Stimulated activated CD8-positive, alpha-beta memory T cell treated with anti-CD3 and anti-CD28 coated beads, Interleukin-7, amount 100 ng/mL, for 4 hours (primary cell): ENCODE measurements around the gene ATP5F1C.
"Not testable (repeated sequence)": the region's sequence is repeated elsewhere in the genome, so short reads cannot be mapped to it uniquely, and the experiment has no call there.

ENCODE experiments used
- DNase-seq, 2 donors: peaks; one replicate each; pipeline ENCODE4 v3.0.0-alpha.2; 2020; ENCODE audit warnings: low read depth in 2 of 2

ATP5F1C gene

DNA sequence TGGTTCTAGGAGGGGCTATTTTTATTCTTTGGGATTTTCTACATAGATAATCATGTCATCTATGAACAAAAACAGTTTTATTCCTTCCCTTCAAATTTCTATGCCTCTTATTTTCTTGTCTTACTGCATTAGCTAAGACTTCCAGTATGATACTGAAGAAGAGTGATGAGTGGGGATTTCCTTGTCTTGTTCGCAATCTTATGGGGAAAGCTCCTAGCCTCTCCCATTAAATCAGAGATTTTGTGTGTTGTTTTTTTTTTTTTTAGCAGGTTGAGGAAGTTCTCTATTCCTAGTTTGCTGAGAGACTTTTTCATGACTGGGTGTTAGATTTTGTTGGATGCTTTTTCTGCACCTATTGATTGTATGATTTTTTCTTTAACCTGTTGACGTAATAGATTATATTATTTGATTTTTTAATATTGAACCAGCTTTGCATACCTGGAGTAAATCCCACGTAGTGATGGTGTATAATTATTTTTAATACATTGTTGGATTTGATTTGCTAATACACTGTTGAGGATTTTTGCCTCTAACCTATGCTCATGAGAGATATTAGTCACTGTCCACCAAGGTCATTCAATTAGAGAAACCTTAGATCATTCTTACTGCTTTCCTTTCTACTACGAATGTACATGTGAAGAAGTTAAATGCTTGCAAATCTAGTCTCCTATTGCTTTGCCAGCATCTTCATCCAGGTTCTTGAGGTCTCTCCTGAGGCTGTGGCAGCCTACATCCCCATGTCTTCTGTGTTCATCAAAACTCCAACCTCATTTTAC, 6.5 kb downstream of the ATP5F1C start:
- no peak for DNase-seq

DNA sequence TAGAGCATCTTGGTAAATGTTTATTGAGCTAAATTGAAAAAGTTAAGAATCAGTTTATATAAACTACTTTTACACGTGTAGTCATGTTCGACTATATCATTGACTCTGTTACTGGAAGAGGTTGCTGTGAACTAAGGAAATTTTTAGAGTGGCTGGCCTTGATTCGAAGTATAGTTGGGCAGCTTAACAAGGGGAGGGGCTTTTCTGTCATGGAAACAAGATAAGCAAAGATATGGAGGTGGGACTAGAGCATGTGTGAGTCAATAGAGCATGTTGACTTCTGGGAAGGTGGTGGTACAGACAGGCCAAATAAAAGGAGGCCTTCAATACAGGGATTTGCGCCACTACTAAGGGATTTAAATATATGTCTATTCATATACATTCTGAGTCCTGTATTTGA, 7.6 kb downstream of the ATP5F1C start:
- no peak for DNase-seq

DNA sequence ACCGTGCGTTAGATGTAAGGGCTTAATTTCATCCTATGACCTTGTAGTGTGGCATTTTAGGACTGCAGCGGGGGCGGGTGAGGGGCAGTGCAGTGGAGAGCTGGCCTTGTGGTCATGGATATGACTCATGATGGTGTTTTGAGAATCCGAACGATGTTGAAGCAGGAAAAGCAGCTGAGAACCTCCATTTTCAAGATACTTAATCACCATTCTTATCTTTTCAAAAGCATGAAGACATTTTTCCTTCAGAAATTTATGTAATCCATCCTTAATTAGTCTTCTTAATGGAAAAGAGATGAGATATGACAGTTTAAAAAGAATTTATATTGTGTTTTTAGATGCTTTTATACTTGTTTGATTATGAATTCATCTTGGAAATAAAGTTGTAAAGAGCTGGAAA, 9.6 kb downstream of the ATP5F1C start:
- no peak for DNase-seq

DNA sequence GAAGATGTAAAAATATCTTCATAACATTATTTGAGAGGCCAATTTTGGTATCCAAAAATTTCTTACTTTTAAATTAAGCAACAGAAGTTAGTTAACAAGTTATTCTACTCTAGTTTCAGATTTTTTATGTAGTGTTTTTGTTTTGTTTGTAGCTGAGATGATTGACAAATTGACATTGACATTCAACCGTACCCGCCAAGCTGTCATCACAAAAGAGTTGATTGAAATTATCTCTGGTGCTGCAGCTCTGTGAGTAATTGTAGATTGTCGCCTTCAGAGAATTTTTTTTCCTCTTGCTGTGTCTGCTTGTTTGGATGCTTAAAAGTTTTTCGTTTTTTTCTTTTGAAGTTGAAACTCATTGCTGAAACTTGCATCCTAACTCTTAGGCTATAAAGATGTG, 14.6 kb downstream of the ATP5F1C start:
- DNase-seq: no peak

DNA sequence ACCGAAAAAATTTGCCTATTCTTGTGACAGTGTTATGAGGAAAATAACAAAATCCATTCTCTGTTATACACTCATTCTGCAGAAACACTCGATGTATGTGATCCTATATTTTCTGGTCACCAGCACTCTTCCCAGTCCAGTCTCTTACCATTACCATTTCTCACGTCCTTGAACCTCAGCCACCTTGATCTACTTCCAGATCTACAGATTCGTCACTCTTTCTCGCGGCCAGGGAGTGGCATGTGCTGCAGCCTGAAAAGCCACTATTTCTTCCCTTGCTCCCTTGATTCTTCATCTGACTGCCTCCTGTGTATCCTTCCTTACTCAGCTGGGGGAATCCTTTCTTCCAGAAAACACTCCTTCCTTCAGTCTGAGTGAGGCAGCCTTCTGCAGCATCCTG, 16.2 kb downstream of the ATP5F1C start:
- DNase-seq: no peak

DNA sequence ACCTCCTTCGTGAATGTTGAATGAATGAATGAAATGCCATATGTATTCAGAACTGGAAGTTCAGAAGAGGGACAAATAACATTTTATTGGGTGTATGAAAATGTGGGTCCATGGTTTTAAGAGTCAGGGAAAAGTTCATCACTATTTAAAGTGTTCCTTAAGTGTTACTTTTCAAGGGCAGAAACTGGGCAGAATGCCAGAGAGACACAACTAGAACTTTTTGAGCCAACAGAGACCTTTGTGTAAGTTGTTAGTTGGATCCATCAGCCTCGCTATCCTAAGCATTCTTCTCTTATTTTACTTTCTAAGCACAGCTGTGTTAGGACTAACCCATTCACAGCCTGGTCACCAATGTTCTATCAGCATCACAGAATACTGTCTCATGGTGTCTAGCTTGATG, 16.8 kb downstream of the ATP5F1C start:
- no peak for DNase-seq

DNA sequence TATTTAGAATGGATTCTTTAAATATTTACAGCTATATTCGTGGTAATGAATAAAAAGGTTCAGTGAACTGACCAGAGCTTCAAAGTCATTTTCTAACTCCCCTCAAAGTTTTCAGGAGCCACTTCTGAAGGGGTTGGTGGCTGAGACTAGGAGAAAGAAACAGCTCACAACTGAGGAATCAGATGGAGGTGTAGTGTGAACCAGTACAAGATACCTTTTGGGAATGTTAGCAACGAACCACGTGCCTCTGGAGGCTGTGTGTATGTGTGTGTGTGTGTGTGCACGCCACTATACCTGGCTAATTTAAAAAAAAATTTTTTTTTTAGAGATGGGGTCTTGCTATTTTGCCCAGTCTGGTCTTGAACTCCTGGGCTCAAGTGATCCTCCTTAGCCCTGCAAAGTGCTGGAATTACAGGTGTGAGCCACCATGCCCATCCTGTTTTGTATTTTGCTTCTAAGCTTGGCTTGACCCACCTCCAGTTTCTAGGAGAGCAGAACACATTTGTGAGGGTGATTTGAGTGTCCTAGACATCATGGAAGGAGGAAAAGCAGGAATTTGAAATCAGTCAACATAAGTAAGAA, 20.8 kb downstream of the ATP5F1C start:
- no peak for DNase-seq

DNA sequence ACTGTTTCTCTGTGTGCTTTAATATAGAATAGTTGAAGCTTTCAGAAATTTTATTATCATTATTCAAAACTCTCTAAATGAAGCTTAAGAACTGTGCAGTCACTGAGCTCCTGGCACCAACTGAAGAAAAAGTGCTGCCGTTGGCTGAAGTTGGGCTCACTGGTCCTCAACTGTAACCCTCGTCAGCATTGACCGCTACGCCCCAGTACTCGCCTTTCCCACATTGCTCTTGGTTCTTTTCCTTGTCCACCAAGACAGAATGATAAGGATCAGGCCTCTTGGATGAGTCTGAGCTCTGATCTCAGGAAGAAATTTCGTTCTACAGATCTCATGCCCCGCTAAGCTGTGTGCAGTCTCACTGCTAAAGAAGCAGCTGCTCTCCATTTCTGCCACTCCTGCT, 22.5 kb downstream of the ATP5F1C start:
- DNase-seq: no peak

DNA sequence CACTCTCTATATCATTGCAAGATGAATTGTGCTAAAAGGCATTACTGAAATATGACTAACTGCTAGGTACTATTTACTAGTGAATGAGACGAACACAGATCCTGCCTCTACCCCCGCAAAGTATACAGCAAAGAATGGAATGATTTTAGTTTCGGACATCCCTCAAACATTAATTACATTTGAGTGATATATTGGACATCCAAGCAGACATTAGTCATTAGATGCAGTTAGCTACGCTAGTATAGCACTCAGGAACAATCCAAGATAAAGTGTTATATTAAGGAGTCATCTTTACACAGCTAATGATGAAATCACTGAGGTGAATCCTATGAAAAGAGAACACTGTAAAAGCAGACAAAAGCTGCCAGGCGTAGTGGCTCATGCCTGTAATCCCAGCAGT, 23.0 kb downstream of the ATP5F1C start:
- DNase-seq: no peak

DNA sequence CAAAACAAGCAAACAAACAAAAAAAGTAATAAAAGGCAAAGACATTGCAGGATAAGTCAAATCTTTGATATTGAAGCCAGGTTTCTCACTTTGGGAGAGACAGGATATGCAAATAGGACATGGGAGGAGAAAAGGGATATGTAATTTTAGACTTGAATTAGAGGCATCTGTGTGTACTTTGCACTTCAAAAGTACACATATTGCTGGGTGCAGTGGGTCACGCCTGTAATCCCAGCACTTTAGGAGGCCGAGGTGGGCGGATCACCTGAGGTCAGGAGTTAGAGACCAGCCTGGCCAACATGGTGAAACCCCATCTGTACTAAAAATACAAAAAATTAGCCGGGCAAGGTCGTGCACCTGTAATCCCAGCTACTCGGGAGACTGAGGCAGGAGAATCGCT, 23.8 kb downstream of the ATP5F1C start:
- DNase-seq: not testable (repeated sequence)

DNA sequence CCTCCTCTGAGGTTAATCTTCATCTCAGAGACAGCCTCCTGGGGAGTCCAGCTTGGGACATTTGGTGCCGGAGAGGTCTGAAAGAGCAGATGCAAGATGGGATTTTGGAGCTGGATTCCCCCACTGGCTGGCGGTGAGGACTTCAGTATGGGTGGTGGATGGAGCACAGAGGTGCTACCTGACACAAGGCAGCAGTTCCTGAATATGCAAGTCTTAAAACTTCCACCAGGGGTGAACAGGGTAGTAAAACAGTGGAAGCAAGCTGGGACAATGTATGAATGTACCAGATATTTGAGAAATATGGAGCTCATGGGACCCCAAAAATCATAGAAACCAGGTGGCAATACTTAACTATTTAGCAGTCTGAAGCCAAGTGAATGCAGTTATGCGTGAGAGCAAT, 25.5 kb downstream of the ATP5F1C start:
- DNase-seq: no peak

DNA sequence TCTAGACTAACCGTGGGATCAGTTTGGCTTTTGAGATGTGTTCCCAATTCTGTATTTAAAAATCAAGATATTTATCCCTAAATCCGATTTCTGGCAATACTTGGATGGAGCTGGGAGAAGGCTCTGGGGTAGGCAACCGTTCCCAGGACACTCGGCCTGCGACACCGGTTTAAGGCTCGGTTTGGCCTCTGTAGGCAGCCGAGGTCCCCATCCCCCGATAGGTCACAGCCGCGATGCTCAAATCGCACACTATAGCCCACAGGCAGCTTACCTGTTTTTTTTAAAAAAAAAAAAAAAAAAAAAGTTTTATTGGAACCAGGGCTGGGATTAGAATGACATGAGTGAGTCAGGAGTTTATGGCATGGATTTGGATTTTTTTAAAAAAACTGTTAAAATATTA, 29.6 kb downstream of the ATP5F1C start:
- DNase-seq: no peak

DNA sequence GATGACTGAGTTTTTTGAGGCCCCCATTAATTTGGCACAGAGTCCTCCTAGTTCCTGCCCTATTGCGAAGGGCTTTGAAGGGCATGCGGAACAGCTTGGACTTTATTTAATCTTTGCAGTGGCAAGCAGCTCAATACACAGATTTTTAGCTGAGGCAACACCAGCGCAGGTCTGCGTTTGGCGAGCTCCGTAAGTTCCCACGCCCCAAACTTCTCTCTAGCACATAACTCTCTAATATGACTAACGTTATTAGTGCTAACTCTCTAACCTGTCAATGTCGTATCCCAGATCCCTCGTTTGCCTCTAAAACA, 30.0 kb downstream of the ATP5F1C start:
- no peak for DNase-seq

DNA sequence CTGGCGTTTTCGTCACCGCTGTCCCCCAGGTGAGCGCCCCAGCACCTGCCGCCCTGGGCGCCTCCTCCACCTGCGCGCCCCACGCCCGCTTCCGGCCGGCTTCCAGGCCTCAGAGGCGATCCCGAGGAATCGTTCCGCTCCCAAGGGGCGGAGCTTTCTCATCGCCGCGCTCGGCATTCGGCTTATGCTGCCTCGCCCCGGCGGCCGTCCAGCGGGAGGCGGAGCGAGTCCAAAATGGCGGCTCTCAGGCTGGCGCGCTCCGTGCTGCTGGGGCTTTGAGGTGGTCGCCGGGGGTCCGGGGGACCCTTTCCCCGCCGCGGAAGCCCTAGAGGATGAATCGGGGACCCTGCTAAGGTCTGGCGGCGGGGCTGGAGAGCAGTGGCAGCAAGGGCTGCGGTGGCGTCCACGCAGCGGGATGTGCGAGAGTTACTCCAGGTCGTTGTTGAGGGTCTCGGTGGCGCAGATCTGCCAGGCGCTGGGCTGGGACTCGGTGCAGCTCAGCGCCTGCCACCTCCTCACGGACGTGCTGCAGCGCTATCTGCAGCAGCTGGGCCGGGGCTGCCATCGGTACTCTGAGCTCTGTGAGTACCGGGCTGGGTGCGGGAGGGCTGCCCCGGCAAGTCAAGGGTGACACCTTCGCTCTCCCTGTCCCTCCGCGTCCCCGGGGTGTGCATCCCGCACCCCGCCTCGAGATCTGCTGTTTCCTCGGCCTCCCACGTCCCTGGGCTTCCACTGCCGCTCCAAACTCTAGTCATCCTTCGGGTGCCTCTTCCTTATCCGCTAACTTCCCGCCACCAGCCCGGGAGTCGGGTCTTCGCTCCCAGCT, 30.5 kb downstream of the ATP5F1C start, which contains the start of gene TAF3:
TSS of gene TAF3 (plus strand) at position 211 of the 826 bp plus-strand sequence. CDS start at position 416, 205 bp downstream.
- DNase-seq: peak; percentile 84 to 87

DNA sequence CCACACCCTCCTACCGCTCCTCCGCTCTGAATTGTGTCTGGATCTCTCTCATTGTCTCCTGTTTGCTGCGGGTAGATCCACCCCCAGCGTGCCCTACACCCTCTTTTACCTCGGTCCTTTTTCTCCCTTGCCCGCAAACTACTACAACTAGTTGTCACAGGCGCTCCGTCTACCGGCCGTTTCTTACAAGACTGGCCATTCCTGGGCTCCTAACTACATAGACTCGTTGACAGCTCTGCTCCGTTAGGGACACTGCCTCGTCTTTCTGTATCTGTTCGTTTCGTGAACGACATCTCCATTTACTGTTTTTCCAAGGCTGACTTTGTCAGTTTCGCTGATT, 31.1 kb downstream of the ATP5F1C start:
- DNase-seq: peak in 1 of 2 donors; percentile 3

DNA sequence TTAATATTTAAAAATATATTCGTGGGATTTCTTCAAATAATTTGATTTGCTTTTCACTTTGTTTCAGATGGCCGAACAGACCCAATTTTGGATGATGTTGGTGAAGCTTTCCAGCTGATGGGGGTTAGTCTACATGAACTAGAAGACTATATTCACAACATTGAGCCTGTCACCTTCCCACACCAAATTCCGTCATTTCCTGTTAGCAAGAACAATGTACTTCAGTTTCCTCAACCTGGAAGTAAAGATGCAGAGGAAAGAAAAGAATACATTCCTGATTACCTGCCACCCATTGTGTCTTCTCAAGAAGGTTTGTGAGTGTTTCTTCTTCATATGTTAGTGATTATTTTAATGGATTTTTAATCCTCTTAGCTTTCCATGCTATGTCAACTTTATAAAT, 36.3 kb downstream of the ATP5F1C start:
- no peak for DNase-seq

DNA sequence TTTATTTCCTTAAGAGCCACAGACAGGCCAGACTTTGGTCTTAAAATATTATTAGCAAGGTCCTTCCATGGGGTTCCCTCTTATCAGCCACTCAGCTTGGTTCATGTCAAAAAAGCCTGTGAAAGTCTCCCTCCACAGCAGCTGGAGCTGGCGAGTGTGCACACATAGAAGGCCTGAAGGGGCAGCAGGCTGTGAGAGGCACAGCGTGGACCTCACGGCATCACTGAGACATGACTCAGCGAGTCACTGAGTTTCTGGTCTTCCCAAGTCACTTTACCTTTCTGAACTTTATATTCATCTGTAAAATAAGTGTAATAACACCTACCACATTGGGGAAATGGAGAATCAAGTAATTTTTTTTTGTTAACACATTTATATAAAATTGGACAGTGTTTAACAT, 39.0 kb downstream of the ATP5F1C start:
- no peak for DNase-seq

DNA sequence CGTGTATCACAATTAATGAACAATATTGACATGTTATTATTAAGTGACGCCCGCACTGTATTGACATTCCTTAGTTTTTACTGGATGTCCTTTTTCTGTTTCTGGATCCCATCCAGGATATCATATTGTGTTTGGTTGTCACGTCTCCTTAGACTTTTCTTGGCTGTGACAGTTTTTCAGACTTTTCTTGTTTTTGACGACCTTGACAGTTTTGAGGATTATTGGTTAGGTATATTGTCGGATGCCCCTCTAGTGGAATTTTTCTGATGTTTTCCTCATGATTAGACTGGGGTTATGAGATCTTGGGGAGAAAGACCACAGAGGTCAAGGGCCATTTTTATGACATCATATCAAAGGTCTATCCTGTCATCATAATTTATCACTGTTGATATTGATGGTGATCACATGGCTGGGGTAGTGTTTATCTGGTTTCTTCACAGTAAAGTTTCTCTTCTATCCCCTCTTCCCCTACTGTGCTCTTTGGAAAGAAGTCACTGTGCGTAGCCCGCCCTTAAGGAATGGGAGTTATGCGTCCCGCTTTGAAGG, 41.4 kb downstream of the ATP5F1C start:
- no peak for DNase-seq

DNA sequence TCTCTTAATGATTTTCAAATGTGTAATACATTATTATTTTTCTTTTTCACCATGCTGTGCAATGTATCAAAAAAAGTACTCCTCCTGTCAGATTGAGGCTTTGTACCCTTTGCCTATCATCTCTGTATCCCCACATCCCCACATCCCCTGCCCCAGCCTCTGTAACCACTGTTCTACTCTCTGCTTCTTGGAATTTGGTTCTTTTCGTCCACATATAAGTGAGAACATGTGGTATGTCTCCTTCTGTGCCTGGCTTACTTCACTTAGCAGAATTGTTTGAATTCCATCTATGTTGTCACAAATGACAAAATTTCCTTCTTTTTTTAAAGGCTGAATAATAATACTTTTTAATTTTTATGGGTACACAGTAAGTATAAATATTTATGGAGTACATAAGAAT, 44.1 kb downstream of the ATP5F1C start:
- DNase-seq: no peak

DNA sequence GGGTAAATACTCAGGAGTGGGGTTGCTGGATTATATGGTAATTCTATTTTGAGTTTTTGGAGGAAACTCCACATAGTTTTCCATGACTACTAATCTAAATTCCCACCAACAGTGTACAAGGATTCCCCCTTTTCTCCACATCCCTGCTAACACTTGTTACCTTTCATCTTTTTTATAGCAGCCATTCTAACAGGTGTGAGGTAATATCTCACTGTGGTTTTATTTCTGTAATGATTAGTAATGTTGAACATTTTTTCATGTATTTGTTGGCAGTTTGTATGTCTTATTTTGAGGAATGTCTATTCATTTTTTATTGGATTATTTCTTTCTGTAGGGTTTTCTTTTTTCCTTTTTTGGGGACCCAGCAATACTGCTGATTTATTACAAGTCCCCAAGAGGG, 45.2 kb downstream of the ATP5F1C start:
- DNase-seq: no peak

DNA sequence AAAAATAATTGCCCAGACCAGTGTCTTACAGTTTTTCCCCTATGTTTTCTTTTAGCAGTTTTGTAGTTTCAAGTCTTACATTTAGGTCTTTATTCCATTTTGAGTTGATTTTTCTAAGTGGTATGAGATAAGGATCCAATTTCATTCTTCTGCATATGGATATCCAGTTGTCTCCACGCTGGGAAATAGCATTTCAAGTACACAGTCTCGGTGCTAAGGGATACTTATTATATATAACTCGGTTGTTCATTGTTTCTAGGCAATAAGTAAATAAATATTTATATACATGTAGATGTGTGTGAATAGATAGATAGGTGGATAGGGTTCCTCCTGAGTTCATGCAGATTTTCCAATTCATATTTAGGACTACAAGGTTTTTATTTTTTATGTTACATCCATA, 46.3 kb downstream of the ATP5F1C start:
- DNase-seq: no peak

DNA sequence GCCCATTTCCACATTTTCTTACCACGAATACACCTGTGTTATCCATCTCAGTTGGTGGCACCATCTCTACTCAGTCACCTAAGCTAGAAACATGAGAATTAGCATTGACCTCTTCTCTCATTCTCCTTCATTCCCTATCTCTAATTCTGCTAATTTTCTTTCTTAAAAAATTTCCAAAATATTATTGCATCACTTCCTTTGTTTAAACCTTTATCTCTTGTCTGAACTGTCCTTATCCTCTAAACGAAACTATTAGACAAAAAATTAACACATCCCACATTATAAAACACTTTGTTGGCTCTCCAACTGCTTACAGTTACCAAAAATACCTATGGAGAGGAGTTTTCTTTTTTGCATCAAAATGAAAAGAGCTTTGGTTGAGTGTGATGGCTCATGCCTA, 48.6 kb downstream of the ATP5F1C start:
- no peak for DNase-seq

DNA sequence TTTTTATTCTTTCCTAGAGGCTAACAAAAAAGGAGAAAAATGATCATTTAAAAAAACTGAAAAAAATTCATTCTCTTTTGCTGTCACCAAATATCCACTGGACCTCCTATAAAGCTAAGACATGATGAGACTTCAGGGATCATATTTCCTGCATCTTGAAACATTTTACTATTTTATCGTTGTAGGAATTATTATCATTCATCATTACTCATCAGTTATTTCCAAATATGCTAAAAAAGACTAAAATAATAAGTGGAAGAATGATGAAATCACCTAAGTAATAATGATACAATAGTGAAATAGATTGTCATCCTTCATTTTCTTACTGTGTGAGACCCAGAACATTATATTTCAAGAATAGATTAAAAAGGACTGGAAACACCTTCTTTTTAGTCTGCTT, 58.6 kb downstream of the ATP5F1C start:
- DNase-seq: no peak
